NCI-H748 (cell line): ENCODE data around the gene TNNI3K.

ENCODE experiments used
- DNase-seq: peaks from one replicate; lab custom pipeline; 2025; ENCODE audit not compliant: unreplicated experiment; lab: John Stamatoyannopoulos, UW

TNNI3K gene

GRCh38 chr1:74481607-74482006 is 246.4 kb downstream of the TNNI3K start:
- peak; percentile 50 for DNase-seq

- no peak for DNase-seq
Measured at GRCh38 chr1:74485622-74486021, 250.4 kb downstream of the TNNI3K start.

GRCh38 chr1:74486036-74486435 is 250.8 kb downstream of the TNNI3K start:
- no peak for DNase-seq

- no peak for DNase-seq
Measured at GRCh38 chr1:74496669-74497068, 261.5 kb downstream of the TNNI3K start.

- DNase-seq, result no peak
Measured at GRCh38 chr1:74498901-74499300, 263.7 kb downstream of the TNNI3K start.

GRCh38 chr1:74502432-74502831 is 267.2 kb downstream of the TNNI3K start:
- no peak for DNase-seq

- DNase-seq, result no peak
Measured at GRCh38 chr1:74502858-74503257, 267.7 kb downstream of the TNNI3K start.

- peak; percentile 87 for DNase-seq
Measured at GRCh38 chr1:74504125-74504932, 269.1 kb downstream of the TNNI3K start.

- DNase-seq, result peak; percentile 98
Measured at GRCh38 chr1:74504933-74505512, 269.8 kb downstream of the TNNI3K start.

- peak; percentile 57 for DNase-seq
Measured at GRCh38 chr1:74505928-74506710, 270.9 kb downstream of the TNNI3K start.

GRCh38 chr1:74508449-74508848 is 273.3 kb downstream of the TNNI3K start:
- no peak for DNase-seq

GRCh38 chr1:74512170-74512915 is 277.2 kb downstream of the TNNI3K start, which contains the start of gene LRRC53:
Gene LRRC53 (minus strand): TSS chr1:74512611. CDS start chr1:74483349, 29,262 bp downstream.
- DNase-seq, result no peak

GRCh38 chr1:74513411-74514300 is 278.5 kb downstream of the TNNI3K start:
- no peak for DNase-seq

- no peak for DNase-seq
Measured at GRCh38 chr1:74517599-74518051, 282.4 kb downstream of the TNNI3K start.

- DNase-seq, result peak; percentile 18
Measured at GRCh38 chr1:74522148-74522547, 287.0 kb downstream of the TNNI3K start.

GRCh38 chr1:74523873-74524480 is 288.8 kb downstream of the TNNI3K start:
- no peak for DNase-seq

- DNase-seq, result peak; percentile 71
Measured at GRCh38 chr1:74526708-74527107, 291.5 kb downstream of the TNNI3K start.

GRCh38 chr1:74528123-74528522 is 292.9 kb downstream of the TNNI3K start:
- no peak for DNase-seq

- DNase-seq, result peak; percentile 79
Measured at GRCh38 chr1:74530892-74531291, 295.7 kb downstream of the TNNI3K start.
